GM12878 (cell line): ENCODE data around the gene CARD11. TPM values are rescaled to one million over a fixed set of nuclear protein-coding genes. Genes with fewer than 3 reads are reported as not detected.

ENCODE experiments used
- STAT1 ChIP-seq: fragments of 450-650 bp; conservative IDR thresholded peaks from 2 replicates; pipeline ENCODE4 v1.6.1; 2014; ENCODE audit warnings: antibody characterized with exemption, mild to moderate bottlenecking
- SUZ12 ChIP-seq: fragments of 200-600 bp; sonication (generic); IDR thresholded peaks from one replicate; pipeline ENCODE4 v1.6.1; 2018; ENCODE audit warnings: antibody characterized with exemption, mild to moderate bottlenecking; ENCODE audit not compliant: unreplicated experiment
- polyA plus RNA-seq, 11 experiments: library from polyadenylated mRNA; depleted of rRNA in 4 of 11; unstranded in 6 of 11; stranded (reverse) in 5 of 11; fragments of >200 nt; fragmentation: Nextera tagmentation in 4 of 11; fragmentation: Illumina TruSeq in 1 of 11; extraction: Ambion mirVana in 4 of 11; extraction: Trizol in 1 of 11; gene quantifications; 1 replicate in 1 of 11; 2 replicates in 10 of 11; pipeline versions ENCODE4 v1.2.1 to v1.2.3, GENCODE V29; 2011 to 2016; ENCODE audit warnings: inconsistent platforms in 2 of 11, missing spikeins in 2 of 11, low read depth in 1 of 11
- total RNA-seq, 4 experiments: library from RNA; depleted of rRNA in 3 of 4; stranded (reverse); fragments of >200 nt in 3 of 4; fragmentation: Illumina TruSeq in 1 of 4; extraction: Trizol in 1 of 4; gene quantifications; 2 replicates each; pipeline versions ENCODE4 v1.2.1 to v1.2.3, GENCODE V29; 2013 to 2021
- TF ChIP-seq, protein P1 (sequence below): fragments of 450-650 bp; IDR thresholded peaks from 2 replicates; pipeline ENCODE4 v1.6.1; 2017; ENCODE audit warnings: mild to moderate bottlenecking, low read depth, inconsistent platforms; ENCODE audit not compliant: poor library complexity, severe bottlenecking

CARD11 gene
- total and polyA plus RNA-seq, 10 of the 15 experiments (the other 5 are each of a cell fraction or from before 2014, with no cell fraction given), result 0.27 to 72.0 (median 28.4) TPM

GRCh38 chr7:2856388-2857169 lies 187.1 kb downstream of the CARD11 start (continued):
- no peak for TF ChIP-seq SUZ12
- TF ChIP-seq, protein P1, sequence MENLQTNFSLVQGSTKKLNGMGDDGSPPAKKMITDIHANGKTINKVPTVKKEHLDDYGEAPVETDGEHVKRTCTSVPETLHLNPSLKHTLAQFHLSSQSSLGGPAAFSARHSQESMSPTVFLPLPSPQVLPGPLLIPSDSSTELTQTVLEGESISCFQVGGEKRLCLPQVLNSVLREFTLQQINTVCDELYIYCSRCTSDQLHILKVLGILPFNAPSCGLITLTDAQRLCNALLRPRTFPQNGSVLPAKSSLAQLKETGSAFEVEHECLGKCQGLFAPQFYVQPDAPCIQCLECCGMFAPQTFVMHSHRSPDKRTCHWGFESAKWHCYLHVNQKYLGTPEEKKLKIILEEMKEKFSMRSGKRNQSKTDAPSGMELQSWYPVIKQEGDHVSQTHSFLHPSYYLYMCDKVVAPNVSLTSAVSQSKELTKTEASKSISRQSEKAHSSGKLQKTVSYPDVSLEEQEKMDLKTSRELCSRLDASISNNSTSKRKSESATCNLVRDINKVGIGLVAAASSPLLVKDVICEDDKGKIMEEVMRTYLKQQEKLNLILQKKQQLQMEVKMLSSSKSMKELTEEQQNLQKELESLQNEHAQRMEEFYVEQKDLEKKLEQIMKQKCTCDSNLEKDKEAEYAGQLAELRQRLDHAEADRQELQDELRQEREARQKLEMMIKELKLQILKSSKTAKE, result no peak
- TF ChIP-seq STAT1, result no peak

Other genes with a start within 250 kb of the CARD11 start
- 8.0 and 8.6 TPM in 2 replicates for gene GNA12, start 199.6 kb downstream of the CARD11 start, total RNA-seq (2014; rRNA removed)
- gene GNA12, start 199.6 kb downstream of the CARD11 start, total RNA-seq (2014; rRNA removed; fragmentation: Illumina TruSeq; extraction: Trizol), result 15.5 and 16.6 TPM in 2 replicates
- 42.1 and 42.8 TPM in 2 replicates for gene GNA12, start 199.6 kb downstream of the CARD11 start, total RNA-seq (2021)
- 26.8 and 51.8 TPM in 2 replicates for gene GNA12, start 199.6 kb downstream of the CARD11 start, polyA plus RNA-seq (2011; rRNA removed)
- 13.0 and 31.2 TPM in 2 replicates for gene GNA12, start 199.6 kb downstream of the CARD11 start, polyA plus RNA-seq (2014; fragmentation: Illumina TruSeq; extraction: Trizol)
- 1 to 10 TPM; 1.9 to 3.0 TPM for gene GNA12, start 199.6 kb downstream of the CARD11 start, polyA plus RNA-seq (2014; fragmentation: Nextera tagmentation; extraction: Ambion mirVana)
- 34.5 and 34.9 TPM in 2 replicates for gene GNA12, start 199.6 kb downstream of the CARD11 start, polyA plus RNA-seq (2014; rRNA removed)
- gene GNA12, start 199.6 kb downstream of the CARD11 start, polyA plus RNA-seq (2016; fragmentation: Nextera tagmentation; extraction: Ambion mirVana), result 1 to 10 TPM; 3.4 to 4.1 TPM